CD4-positive, alpha-beta T cell (primary cell): ENCODE results near the gene TAL1. TPM values are rescaled to one million over a fixed set of nuclear protein-coding genes. Genes with fewer than 3 reads are reported as not detected.

Experiments
- ATAC-seq: fragments of 200-7000 bp; cut with Tn5 transposase; one replicate; pipeline ENCODE4 v1.10.0; 2022; ENCODE audit warnings: mild to moderate bottlenecking; ENCODE audit not compliant: poor library complexity
- CTCF ChIA-PET: fragments of 350-600 bp; sonication (Branson Sonifier 250); formaldehyde crosslinking; loops from one replicate; lab custom pipeline; 2021; ENCODE audit warnings: antibody characterized with exemption, inconsistent platforms; lab: Charles Lee
- POLR2A ChIA-PET: fragments of 350-600 bp; sonication (Branson Sonifier 250); formaldehyde crosslinking; loops from one replicate; lab custom pipeline; 2021; ENCODE audit warnings: antibody characterized with exemption, inconsistent platforms; lab: Charles Lee
- DNase-seq, 14 experiments: peaks; one replicate each; pipeline ENCODE4 v3.0.0-alpha.2; 2013 to 2020; ENCODE audit warnings: mixed read lengths in 2 of 14
- H3K27ac ChIP-seq, 2 donors: one replicate each; pipeline versions ENCODE4 v1.5.1 to v1.7.0; 2013; ENCODE audit warnings: low read length in 2 of 2, low read depth in 1 of 2, mild to moderate bottlenecking in 1 of 2
- H3K27me3 ChIP-seq, 2 experiments: 1 replicate in 1 of 2; 2 replicates in 1 of 2; pipeline versions ENCODE4 v1.6.1 to v1.7.0; 2013; ENCODE audit warnings: low read length in 2 of 2, control low read depth in 1 of 2, mild to moderate bottlenecking in 1 of 2, moderate library complexity in 1 of 2; ENCODE audit not compliant: insufficient read depth in 2 of 2, control insufficient read depth in 1 of 2
- H3K36me3 ChIP-seq: one replicate; pipeline ENCODE4 v1.6.1; 2013; ENCODE audit warnings: low read length, control low read depth; ENCODE audit not compliant: insufficient read depth
- H3K4me1 ChIP-seq: one replicate; pipeline ENCODE4 v1.6.1; 2013; ENCODE audit warnings: low read length, control low read depth; ENCODE audit not compliant: insufficient read depth
- H3K4me3 ChIP-seq: one replicate; pipeline ENCODE4 v1.5.1; 2013; ENCODE audit warnings: mild to moderate bottlenecking, low read length, moderate library complexity
- H3K9me3 ChIP-seq, 2 experiments: 1 replicate in 1 of 2; 2 replicates in 1 of 2; pipeline versions ENCODE4 v1.6.1 to v1.7.0; 2013; ENCODE audit warnings: low read length in 2 of 2, mild to moderate bottlenecking in 2 of 2, control low read depth in 1 of 2, moderate library complexity in 1 of 2; ENCODE audit not compliant: control insufficient read depth in 1 of 2, insufficient read depth in 1 of 2
- H3K27ac Mint-ChIP-seq: one replicate; pipeline ENCODE4 v1.8.0; 2020; ENCODE audit warnings: mixed read lengths
- H3K27me3 Mint-ChIP-seq: one replicate; pipeline ENCODE4 v1.8.0; 2021; ENCODE audit warnings: mixed read lengths
- H3K36me3 Mint-ChIP-seq: one replicate; pipeline ENCODE4 v1.8.0; 2021; ENCODE audit warnings: low read depth, mixed read lengths
- H3K4me1 Mint-ChIP-seq: one replicate; pipeline ENCODE4 v1.8.0; 2021; ENCODE audit warnings: low read depth, mixed read lengths
- H3K4me3 Mint-ChIP-seq: one replicate; pipeline ENCODE4 v1.8.0; 2020; ENCODE audit warnings: mild to moderate bottlenecking, mixed read lengths
- H3K9me3 Mint-ChIP-seq: one replicate; pipeline ENCODE4 v1.8.0; 2020; ENCODE audit warnings: mixed read lengths
- CTCF ChIP-seq: fragments of 200-600 bp; IDR thresholded peaks from one replicate; pipeline ENCODE4 v1.8.0; 2022; ENCODE audit warnings: antibody characterized with exemption, mild to moderate bottlenecking
- intact Hi-C, 2 experiments: fragments of 100-400 bp; cut with DNase I in 1 of 2; cut with micrococcal nuclease in 1 of 2; formaldehyde crosslinking; loops; one replicate each; pipeline versions ENCODE4 v1.15.1 to v1.9.0; 2023 to 2025; cut with DNase I, micrococcal nuclease
- total RNA-seq, 174 experiments: library from RNA in 2 of 174; stranded (reverse) in 2 of 174; gene quantifications; one replicate each; pipeline ENCODE4 v1.2.3 and lab custom pipeline; 2021 to 2026

Gene TAL1
- total RNA-seq, 2 experiments from 2014 or later, result not detected

GRCh38 chr1:47211796-47212269 lies 20.2 kb downstream of the TAL1 start:
- TF ChIP-seq CTCF, result no peak
- Mint-ChIP-seq H3K9me3 (no peaks in the 10 kb centered on the region), H3K4me3 (no peak overlapping the region), H3K27ac (no peak overlapping the region), H3K4me1 (no peaks in the 10 kb centered on the region), H3K36me3 (no peaks in the 10 kb centered on the region), H3K27me3 (peaks cover 12% of the 10 kb centered on the region)
- Histone ChIP-seq H3K9me3 (no peaks in the 10 kb centered on the region), H3K36me3 (no peaks in the 10 kb centered on the region), H3K27ac (no peak overlapping the region), H3K4me3 (no peak overlapping the region), H3K4me1 (no peaks in the 10 kb centered on the region), H3K27me3 (peaks cover 0 to 9% of the 10 kb centered on the region in 2 experiments)
- intact Hi-C loops, result no loop called here
- ChIA-PET CTCF (no interaction called here), POLR2A (no interaction called here)
- ATAC-seq (no peak), DNase-seq (no peak)

- H3K36me3 ChIP-seq, result no peaks in the 10 kb centered on the region
- no peak for TF ChIP-seq CTCF
- H3K9me3 ChIP-seq, result no peaks in the 10 kb centered on the region
- Mint-ChIP-seq H3K9me3 (no peaks in the 10 kb centered on the region), H3K36me3 (no peaks in the 10 kb centered on the region), H3K27me3 (peaks cover 20% of the 10 kb centered on the region), H3K4me3 (no peak overlapping the region), H3K27ac (no peak overlapping the region), H3K4me1 (no peaks in the 10 kb centered on the region)
- H3K27me3 ChIP-seq, result peaks cover 0 to 9% of the 10 kb centered on the region in 2 experiments
- intact Hi-C loops, result no loop called here
- POLR2A ChIA-PET, result no interaction called here
- DNase-seq (no peak), ATAC-seq (no peak)
- CTCF ChIA-PET, result interaction anchor here (1.4 kb wide), 1 partner anchor 18 kb away, joined by 3 read pairs; no protein-coding TSS in a partner anchor
- no peak overlapping the region for H3K27ac ChIP-seq
- H3K4me3 ChIP-seq, result no peak overlapping the region
- H3K4me1 ChIP-seq, result no peaks in the 10 kb centered on the region
These were observed 21.4 kb downstream of the TAL1 start for GRCh38 chr1:47210666-47211065.

- Mint-ChIP-seq H3K9me3 (no peaks in the 10 kb centered on the region), H3K27me3 (peaks cover 24% of the 10 kb centered on the region), H3K27ac (no peak overlapping the region), H3K4me3 (no peak overlapping the region), H3K36me3 (no peaks in the 10 kb centered on the region), H3K4me1 (no peaks in the 10 kb centered on the region)
- H3K9me3 ChIP-seq, result no peaks in the 10 kb centered on the region
- ATAC-seq, result no peak
- H3K27ac ChIP-seq, result no peak overlapping the region
- no peaks in the 10 kb centered on the region for H3K36me3 ChIP-seq
- CTCF ChIA-PET, result interaction anchor here (1.4 kb wide), 1 partner anchor 17 kb away, joined by 3 read pairs; no protein-coding TSS in a partner anchor
- no peaks in the 10 kb centered on the region for H3K4me1 ChIP-seq
- TF ChIP-seq CTCF, result no peak
- DNase-seq, result no peak
- intact Hi-C loops, result no loop called here
- no peak overlapping the region for H3K4me3 ChIP-seq
- H3K27me3 ChIP-seq, result peaks cover 0 to 9% of the 10 kb centered on the region in 2 experiments
- POLR2A ChIA-PET, result no interaction called here
These were observed 22.2 kb downstream of the TAL1 start for GRCh38 chr1:47209725-47210325.
